ENCODE measurements around the gene RAB29. TPM values are rescaled to one million over a fixed set of nuclear protein-coding genes. Genes with fewer than 3 reads are reported as not detected.

The RAB29 gene
- total RNA-seq, 1 donor from 2014 or later, result 24.4 TPM

DNA sequence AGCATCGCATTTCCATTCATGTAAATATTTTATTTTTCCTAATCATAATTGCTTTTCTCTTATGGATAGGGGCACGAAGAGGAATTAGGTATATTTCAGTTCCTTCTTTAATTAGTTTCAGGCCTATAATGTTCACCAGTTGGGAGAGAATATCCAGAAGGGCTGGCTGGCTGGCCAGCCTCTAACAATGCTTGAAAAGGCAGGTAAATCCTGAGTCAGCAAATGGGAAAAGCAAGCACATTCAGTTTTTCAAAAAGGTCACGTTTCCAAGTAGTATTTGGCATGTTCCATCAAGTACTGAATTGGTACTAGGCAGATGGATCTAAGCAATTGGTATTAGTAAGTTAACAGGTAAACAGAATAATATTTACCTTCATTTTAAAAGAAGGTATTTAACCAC, 8.0 kb downstream of the RAB29 start:
- no peak overlapping the region for H3K4me3 ChIP-seq (ENCODE audit: low read depth, low read length)
- TF ChIP-seq, protein P1, sequence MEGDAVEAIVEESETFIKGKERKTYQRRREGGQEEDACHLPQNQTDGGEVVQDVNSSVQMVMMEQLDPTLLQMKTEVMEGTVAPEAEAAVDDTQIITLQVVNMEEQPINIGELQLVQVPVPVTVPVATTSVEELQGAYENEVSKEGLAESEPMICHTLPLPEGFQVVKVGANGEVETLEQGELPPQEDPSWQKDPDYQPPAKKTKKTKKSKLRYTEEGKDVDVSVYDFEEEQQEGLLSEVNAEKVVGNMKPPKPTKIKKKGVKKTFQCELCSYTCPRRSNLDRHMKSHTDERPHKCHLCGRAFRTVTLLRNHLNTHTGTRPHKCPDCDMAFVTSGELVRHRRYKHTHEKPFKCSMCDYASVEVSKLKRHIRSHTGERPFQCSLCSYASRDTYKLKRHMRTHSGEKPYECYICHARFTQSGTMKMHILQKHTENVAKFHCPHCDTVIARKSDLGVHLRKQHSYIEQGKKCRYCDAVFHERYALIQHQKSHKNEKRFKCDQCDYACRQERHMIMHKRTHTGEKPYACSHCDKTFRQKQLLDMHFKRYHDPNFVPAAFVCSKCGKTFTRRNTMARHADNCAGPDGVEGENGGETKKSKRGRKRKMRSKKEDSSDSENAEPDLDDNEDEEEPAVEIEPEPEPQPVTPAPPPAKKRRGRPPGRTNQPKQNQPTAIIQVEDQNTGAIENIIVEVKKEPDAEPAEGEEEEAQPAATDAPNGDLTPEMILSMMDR (IDR thresholded peaks at IDR 0.05; ENCODE audit: insufficient read depth, low read length, poor library complexity, severe bottlenecking), result no peak
- no peaks in the 10 kb centered on the region for H3K36me3 ChIP-seq (ENCODE audit: control insufficient read depth, insufficient read depth, low read length)
- DNase-seq (ENCODE audit: low read depth), result no peak
- no peaks in the 10 kb centered on the region for H3K27me3 ChIP-seq (ENCODE audit: control insufficient read depth, insufficient read depth, low read length)

GRCh38 chr1:205766570-205766969, 8.7 kb downstream of the RAB29 start:
- DNase-seq (ENCODE audit: low read depth), result no peak
- no peaks in the 10 kb centered on the region for H3K36me3 ChIP-seq (ENCODE audit: control insufficient read depth, insufficient read depth, low read length)
- no peak overlapping the region for H3K4me3 ChIP-seq (ENCODE audit: low read depth, low read length)
- TF ChIP-seq, protein P1 (IDR thresholded peaks at IDR 0.05; ENCODE audit: insufficient read depth, low read length, poor library complexity, severe bottlenecking), result no peak
- no peaks in the 10 kb centered on the region for H3K27me3 ChIP-seq (ENCODE audit: control insufficient read depth, insufficient read depth, low read length)

DNA sequence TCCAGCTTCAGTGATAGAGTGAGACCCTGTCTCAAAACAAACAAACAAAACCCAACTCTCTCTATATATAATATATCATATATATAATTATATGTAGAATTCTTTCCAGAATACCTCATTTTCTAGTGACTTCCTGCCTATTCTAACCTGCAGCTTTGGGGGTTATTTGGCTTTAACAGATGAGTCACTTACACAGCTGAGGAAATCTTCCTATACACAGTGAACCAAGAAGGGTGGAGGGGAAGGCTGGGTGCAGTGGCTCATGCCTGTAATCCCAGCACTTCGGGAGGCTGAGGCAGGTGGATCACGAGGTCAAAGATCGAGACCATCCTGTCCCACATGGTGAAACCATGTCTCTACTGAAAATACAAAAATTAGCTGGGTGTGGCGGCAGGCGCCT, 9.2 kb downstream of the RAB29 start:
- no peaks in the 10 kb centered on the region for H3K36me3 ChIP-seq (ENCODE audit: control insufficient read depth, insufficient read depth, low read length)
- H3K4me3 ChIP-seq (ENCODE audit: low read depth, low read length), result no peak overlapping the region
- no peaks in the 10 kb centered on the region for H3K27me3 ChIP-seq (ENCODE audit: control insufficient read depth, insufficient read depth, low read length)
- TF ChIP-seq, protein P1 (IDR thresholded peaks at IDR 0.05; ENCODE audit: insufficient read depth, low read length, poor library complexity, severe bottlenecking), result no peak
- no peak for DNase-seq (ENCODE audit: low read depth)

- Histone ChIP-seq H3K27me3 (ENCODE audit: control insufficient read depth, insufficient read depth, low read length) (no peaks in the 10 kb centered on the region), H3K4me3 (ENCODE audit: low read depth, low read length) (no peak overlapping the region), H3K36me3 (ENCODE audit: control insufficient read depth, insufficient read depth, low read length) (no peaks in the 10 kb centered on the region)
- TF ChIP-seq, protein P1 (IDR thresholded peaks at IDR 0.05; ENCODE audit: insufficient read depth, low read length, poor library complexity, severe bottlenecking), result no peak
- no peak for DNase-seq (ENCODE audit: low read depth)
Observed at GRCh38 chr1:205764578-205764977, 10.7 kb downstream of the RAB29 start.

DNA sequence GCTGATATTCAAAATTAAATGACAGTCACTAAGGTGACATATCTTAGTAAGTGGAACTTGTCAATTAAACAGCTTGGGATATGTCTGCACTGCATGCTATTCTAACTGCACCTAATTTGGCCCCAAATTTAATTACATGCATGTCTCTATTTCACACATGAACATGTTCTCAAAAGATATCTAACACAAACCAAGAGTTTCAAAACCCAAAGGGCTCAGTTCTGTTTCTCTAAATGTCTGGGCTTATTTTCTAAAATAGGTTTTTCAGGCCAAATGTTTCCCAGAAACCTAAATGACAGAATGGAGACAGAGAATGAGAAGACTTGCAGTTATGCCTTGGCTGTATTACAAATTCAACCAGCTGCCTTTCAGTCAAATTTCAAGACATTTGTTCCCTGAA, 11.3 kb downstream of the RAB29 start:
- Histone ChIP-seq H3K4me3 (ENCODE audit: low read depth, low read length) (no peak overlapping the region), H3K27me3 (ENCODE audit: control insufficient read depth, insufficient read depth, low read length) (no peaks in the 10 kb centered on the region), H3K36me3 (ENCODE audit: control insufficient read depth, insufficient read depth, low read length) (no peaks in the 10 kb centered on the region)
- TF ChIP-seq, protein P1 (IDR thresholded peaks at IDR 0.05; ENCODE audit: insufficient read depth, low read length, poor library complexity, severe bottlenecking), result no peak
- DNase-seq (ENCODE audit: low read depth), result no peak

- DNase-seq (ENCODE audit: low read depth), result no peak
- H3K27me3 ChIP-seq (ENCODE audit: control insufficient read depth, insufficient read depth, low read length), result no peaks in the 10 kb centered on the region
- H3K4me3 ChIP-seq (ENCODE audit: low read depth, low read length), result no peak overlapping the region
- TF ChIP-seq, protein P1 (IDR thresholded peaks at IDR 0.05; ENCODE audit: insufficient read depth, low read length, poor library complexity, severe bottlenecking), result no peak
- no peaks in the 10 kb centered on the region for H3K36me3 ChIP-seq (ENCODE audit: control insufficient read depth, insufficient read depth, low read length)
Observed at GRCh38 chr1:205760606-205761005, 14.7 kb downstream of the RAB29 start.

Measured in kidney epithelial cell (primary cell).